Ishikawa (cell line): Measurements from ENCODE around the gene EFCAB7.

Experiments used
- CEBPB ChIP-seq: IDR thresholded peaks from 2 replicates; pipeline ENCODE4 v1.6.1; 2012
- CREB1 ChIP-seq: IDR thresholded peaks from 2 replicates; pipeline ENCODE4 v1.6.1; 2012; ENCODE audit warnings: low read depth
- EP300 ChIP-seq: IDR thresholded peaks from 2 replicates; pipeline ENCODE4 v1.6.1; 2012; ENCODE audit warnings: borderline replicate concordance
- FOXM1 ChIP-seq: IDR thresholded peaks from 2 replicates; pipeline ENCODE4 v1.6.1; 2012; ENCODE audit warnings: low read depth, borderline replicate concordance
- NFIC ChIP-seq: IDR thresholded peaks from 2 replicates; pipeline ENCODE4 v1.6.1; 2012
- RAD21 ChIP-seq: IDR thresholded peaks from 2 replicates; pipeline ENCODE4 v1.6.1; 2012; ENCODE audit warnings: low read depth
- TEAD4 ChIP-seq: IDR thresholded peaks from 2 replicates; pipeline ENCODE4 v1.6.1; 2012
- YY1 ChIP-seq: IDR thresholded peaks from 2 replicates; pipeline ENCODE4 v1.6.1; 2012; ENCODE audit warnings: low read depth
- ZBTB7A ChIP-seq: IDR thresholded peaks from 2 replicates; pipeline ENCODE4 v1.6.1; 2012; ENCODE audit warnings: low read depth
- TF ChIP-seq, protein P1 (sequence below): IDR thresholded peaks from 2 replicates; pipeline ENCODE4 v1.6.1; 2012
- TF ChIP-seq, protein P2 (sequence below): IDR thresholded peaks from 2 replicates; pipeline ENCODE4 v1.6.1; 2012; ENCODE audit warnings: low read depth, mild to moderate bottlenecking
- TF ChIP-seq, protein P3 (sequence below): IDR thresholded peaks from 2 replicates; pipeline ENCODE4 v1.6.1; 2012

DNA sequence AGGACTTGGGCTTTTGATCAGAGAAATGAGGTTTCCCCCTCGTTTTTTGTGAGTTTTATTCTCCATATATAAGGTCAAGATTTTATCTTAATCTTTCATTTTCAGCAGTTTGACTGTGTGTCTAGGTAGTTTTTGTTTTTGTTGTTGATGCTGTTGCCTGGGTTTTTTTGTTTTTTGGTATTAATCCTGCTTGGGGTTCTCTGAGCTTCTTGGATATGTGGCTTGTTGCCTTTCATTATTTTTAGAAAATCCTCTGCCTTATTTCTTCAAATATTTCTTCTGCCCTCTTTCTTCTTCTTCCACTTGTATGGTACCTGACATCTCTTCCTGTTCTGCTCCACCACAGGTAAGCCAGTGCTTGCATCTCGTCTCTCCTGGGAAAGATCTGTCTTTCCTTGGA is 25.0 kb downstream of the EFCAB7 start:
- TF ChIP-seq TEAD4 (no peak), YY1 (no peak), EP300 (no peak), FOXM1 (no peak), CREB1 (no peak), NFIC (no peak), RAD21 (no peak), ZBTB7A (no peak), CEBPB (no peak)
- TF ChIP-seq, protein P1, sequence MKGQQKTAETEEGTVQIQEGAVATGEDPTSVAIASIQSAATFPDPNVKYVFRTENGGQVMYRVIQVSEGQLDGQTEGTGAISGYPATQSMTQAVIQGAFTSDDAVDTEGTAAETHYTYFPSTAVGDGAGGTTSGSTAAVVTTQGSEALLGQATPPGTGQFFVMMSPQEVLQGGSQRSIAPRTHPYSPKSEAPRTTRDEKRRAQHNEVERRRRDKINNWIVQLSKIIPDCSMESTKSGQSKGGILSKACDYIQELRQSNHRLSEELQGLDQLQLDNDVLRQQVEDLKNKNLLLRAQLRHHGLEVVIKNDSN, result no peak
- TF ChIP-seq, protein P2, sequence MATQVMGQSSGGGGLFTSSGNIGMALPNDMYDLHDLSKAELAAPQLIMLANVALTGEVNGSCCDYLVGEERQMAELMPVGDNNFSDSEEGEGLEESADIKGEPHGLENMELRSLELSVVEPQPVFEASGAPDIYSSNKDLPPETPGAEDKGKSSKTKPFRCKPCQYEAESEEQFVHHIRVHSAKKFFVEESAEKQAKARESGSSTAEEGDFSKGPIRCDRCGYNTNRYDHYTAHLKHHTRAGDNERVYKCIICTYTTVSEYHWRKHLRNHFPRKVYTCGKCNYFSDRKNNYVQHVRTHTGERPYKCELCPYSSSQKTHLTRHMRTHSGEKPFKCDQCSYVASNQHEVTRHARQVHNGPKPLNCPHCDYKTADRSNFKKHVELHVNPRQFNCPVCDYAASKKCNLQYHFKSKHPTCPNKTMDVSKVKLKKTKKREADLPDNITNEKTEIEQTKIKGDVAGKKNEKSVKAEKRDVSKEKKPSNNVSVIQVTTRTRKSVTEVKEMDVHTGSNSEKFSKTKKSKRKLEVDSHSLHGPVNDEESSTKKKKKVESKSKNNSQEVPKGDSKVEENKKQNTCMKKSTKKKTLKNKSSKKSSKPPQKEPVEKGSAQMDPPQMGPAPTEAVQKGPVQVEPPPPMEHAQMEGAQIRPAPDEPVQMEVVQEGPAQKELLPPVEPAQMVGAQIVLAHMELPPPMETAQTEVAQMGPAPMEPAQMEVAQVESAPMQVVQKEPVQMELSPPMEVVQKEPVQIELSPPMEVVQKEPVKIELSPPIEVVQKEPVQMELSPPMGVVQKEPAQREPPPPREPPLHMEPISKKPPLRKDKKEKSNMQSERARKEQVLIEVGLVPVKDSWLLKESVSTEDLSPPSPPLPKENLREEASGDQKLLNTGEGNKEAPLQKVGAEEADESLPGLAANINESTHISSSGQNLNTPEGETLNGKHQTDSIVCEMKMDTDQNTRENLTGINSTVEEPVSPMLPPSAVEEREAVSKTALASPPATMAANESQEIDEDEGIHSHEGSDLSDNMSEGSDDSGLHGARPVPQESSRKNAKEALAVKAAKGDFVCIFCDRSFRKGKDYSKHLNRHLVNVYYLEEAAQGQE, result no peak
- TF ChIP-seq, protein P3, sequence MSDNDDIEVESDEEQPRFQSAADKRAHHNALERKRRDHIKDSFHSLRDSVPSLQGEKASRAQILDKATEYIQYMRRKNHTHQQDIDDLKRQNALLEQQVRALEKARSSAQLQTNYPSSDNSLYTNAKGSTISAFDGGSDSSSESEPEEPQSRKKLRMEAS, result no peak
